MM.1S (cell line): ENCODE measurements around the gene ANXA6.

Source experiments
- DNase-seq: peaks from one replicate; pipeline ENCODE4 v3.0.0-alpha.2; 2015
- H2AFZ ChIP-seq: fragments of 300-600 bp; sonication (generic); 2 replicates; pipeline ENCODE4 v1.6.0; 2016; ENCODE audit warnings: antibody characterized with exemption, low read length
- H3F3A ChIP-seq: fragments of 300-600 bp; sonication (generic); 2 replicates; pipeline ENCODE4 v1.6.1; 2016; ENCODE audit warnings: mild to moderate bottlenecking, antibody characterized with exemption, low read length, moderate library complexity, mixed read lengths; ENCODE audit not compliant: insufficient read depth
- H3K27ac ChIP-seq: fragments of 300-600 bp; sonication (generic); 2 replicates; pipeline ENCODE4 v1.5.1; 2016; ENCODE audit warnings: mild to moderate bottlenecking, low read length
- H3K27me3 ChIP-seq: fragments of 300-600 bp; sonication (generic); replicated peaks from 2 replicates; pipeline ENCODE4 v1.6.0; 2016; ENCODE audit warnings: low read length; ENCODE audit not compliant: insufficient read depth
- H3K36me3 ChIP-seq: fragments of 300-600 bp; sonication (generic); replicated peaks from 2 replicates; pipeline ENCODE4 v1.6.1; 2016; ENCODE audit warnings: mild to moderate bottlenecking, low read length, mixed read lengths; ENCODE audit not compliant: insufficient read depth
- H3K4me1 ChIP-seq: fragments of 300-600 bp; sonication (generic); 2 replicates; pipeline ENCODE4 v1.6.1; 2016; ENCODE audit warnings: low read length, mixed read lengths
- H3K4me2 ChIP-seq: fragments of 300-600 bp; sonication (generic); 2 replicates; pipeline ENCODE4 v1.6.0; 2016; ENCODE audit warnings: low read depth, low read length
- H3K4me3 ChIP-seq: fragments of 300-600 bp; sonication (generic); 2 replicates; pipeline ENCODE4 v1.5.1; 2016; ENCODE audit warnings: low read length, mixed read lengths
- H3K79me2 ChIP-seq: fragments of 300-600 bp; sonication (generic); 2 replicates; pipeline ENCODE4 v1.6.1; 2016; ENCODE audit warnings: mixed run types, low read length, mixed read lengths
- H3K9ac ChIP-seq: fragments of 300-600 bp; sonication (generic); 2 replicates; pipeline ENCODE4 v1.6.1; 2016; ENCODE audit warnings: low read length, mixed read lengths
- H3K9me2 ChIP-seq: fragments of 300-600 bp; sonication (generic); replicated peaks from 2 replicates; pipeline ENCODE4 v1.6.1; 2016; ENCODE audit warnings: mild to moderate bottlenecking, low read length, mixed read lengths; ENCODE audit not compliant: insufficient read depth
- H3K9me3 ChIP-seq: fragments of 300-600 bp; sonication (generic); replicated peaks from 2 replicates; pipeline ENCODE4 v1.6.1; 2016; ENCODE audit warnings: mild to moderate bottlenecking, low read length, mixed read lengths; ENCODE audit not compliant: insufficient read depth
- H4K20me1 ChIP-seq: fragments of 300-600 bp; sonication (generic); 2 replicates; pipeline ENCODE4 v1.6.1; 2016; ENCODE audit warnings: mild to moderate bottlenecking, low read length, moderate library complexity, mixed read lengths; ENCODE audit not compliant: insufficient read depth
- EZH2 ChIP-seq: fragments of 300-600 bp; sonication (generic); optimal IDR thresholded peaks from 2 replicates; pipeline ENCODE3; 2017; ENCODE audit warnings: low read depth, mild to moderate bottlenecking, antibody characterized with exemption, low read length, mixed read lengths
- EZH2phosphoT487 ChIP-seq: fragments of 300-600 bp; sonication (generic); IDR thresholded peaks from 2 replicates; pipeline ENCODE4 v1.6.1; 2018; ENCODE audit warnings: antibody characterized with exemption, low read length
- TF ChIP-seq, protein P1 (sequence below): fragments of 300-600 bp; sonication (generic); IDR thresholded peaks from 2 replicates; pipeline ENCODE4 v1.5.1; 2016; ENCODE audit warnings: antibody characterized with exemption, low read length, mixed read lengths

ANXA6 gene

DNA sequence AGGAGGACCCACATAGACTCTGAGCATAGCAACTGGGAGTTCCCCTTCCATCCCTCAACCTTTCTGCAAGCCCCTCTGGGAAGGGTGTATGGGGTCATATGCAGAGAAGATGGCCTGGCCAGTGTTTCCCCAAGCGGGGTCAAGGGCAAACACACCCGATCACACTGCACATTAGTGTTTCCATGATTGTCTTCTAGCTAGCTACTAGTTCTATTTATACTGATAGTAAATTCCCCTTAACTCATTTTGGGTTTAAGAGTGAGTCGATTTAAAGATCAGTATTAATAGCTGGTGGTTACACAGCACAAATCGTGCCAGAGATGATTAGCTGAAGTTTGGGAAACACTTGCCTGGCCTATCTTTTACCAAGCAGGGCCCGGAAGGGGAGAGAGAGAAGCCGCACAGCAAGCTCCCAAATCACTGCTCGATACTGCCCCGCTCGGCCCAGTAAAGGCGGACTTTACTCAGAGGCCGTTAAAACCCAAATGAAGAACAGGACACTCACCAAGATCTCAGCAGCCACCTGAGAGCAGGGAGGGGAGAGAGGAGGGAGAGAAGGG is 47.4 kb downstream of the ANXA6 start:
- Histone ChIP-seq H4K20me1 (0 out of 2 replicates have a peak, but pooled peaks cover 3% of the 10 kb centered on the region), H3K4me3 (no peak overlapping the region), H3K9me2 (no peaks in the 10 kb centered on the region), H3K4me1 (no peaks in the 10 kb centered on the region), H3K9ac (no peak overlapping the region), H3K9me3 (no peaks in the 10 kb centered on the region), H3F3A (no peaks in the 10 kb centered on the region), H3K4me2 (no peak overlapping the region), H3K27ac (no peak overlapping the region), H3K36me3 (peaks cover 41% of the 10 kb centered on the region), H3K79me2 (peaks cover 44% of the 10 kb centered on the region), H2AFZ (no peak overlapping the region), H3K27me3 (no peaks in the 10 kb centered on the region)
- no peak for DNase-seq
- TF ChIP-seq EZH2phosphoT487 (no peak), EZH2 (no peak)
- TF ChIP-seq, protein P1, sequence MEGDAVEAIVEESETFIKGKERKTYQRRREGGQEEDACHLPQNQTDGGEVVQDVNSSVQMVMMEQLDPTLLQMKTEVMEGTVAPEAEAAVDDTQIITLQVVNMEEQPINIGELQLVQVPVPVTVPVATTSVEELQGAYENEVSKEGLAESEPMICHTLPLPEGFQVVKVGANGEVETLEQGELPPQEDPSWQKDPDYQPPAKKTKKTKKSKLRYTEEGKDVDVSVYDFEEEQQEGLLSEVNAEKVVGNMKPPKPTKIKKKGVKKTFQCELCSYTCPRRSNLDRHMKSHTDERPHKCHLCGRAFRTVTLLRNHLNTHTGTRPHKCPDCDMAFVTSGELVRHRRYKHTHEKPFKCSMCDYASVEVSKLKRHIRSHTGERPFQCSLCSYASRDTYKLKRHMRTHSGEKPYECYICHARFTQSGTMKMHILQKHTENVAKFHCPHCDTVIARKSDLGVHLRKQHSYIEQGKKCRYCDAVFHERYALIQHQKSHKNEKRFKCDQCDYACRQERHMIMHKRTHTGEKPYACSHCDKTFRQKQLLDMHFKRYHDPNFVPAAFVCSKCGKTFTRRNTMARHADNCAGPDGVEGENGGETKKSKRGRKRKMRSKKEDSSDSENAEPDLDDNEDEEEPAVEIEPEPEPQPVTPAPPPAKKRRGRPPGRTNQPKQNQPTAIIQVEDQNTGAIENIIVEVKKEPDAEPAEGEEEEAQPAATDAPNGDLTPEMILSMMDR: no peak

DNA sequence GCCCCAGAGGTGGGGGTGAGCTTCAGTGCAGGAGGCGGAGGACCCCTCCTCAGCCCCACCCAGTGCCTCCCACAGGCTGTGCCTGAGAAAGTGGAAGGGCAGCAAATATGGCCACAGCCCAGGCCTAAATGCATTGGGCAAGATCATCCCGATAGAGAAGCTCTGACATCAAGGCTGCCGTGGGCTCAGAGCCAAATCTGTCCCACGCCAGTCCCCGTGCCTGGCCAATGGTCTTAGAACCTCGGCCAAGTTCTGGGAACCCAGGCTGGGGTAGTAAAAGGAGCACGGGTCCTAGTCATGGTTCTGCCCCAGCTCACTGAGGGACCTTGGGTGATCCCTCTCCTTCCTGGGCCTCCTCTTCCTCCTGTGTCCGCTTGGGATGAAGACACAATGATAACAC is 49.0 kb downstream of the ANXA6 start:
- no peak overlapping the region for H2AFZ ChIP-seq
- H3K79me2 ChIP-seq: peaks cover 31% of the 10 kb centered on the region
- H3K9me3 ChIP-seq: no peaks in the 10 kb centered on the region
- H3F3A ChIP-seq: no peaks in the 10 kb centered on the region
- no peak for DNase-seq
- H3K4me2 ChIP-seq: no peak overlapping the region
- peaks cover 39% of the 10 kb centered on the region for H3K36me3 ChIP-seq
- H3K27ac ChIP-seq: no peak overlapping the region
- H3K9me2 ChIP-seq: no peaks in the 10 kb centered on the region
- 0 out of 2 replicates have a peak, but pooled peaks cover 3% of the 10 kb centered on the region for H4K20me1 ChIP-seq
- no peaks in the 10 kb centered on the region for H3K4me1 ChIP-seq
- H3K27me3 ChIP-seq: no peaks in the 10 kb centered on the region
- TF ChIP-seq EZH2 (no peak), EZH2phosphoT487 (no peak)
- TF ChIP-seq, protein P1: no peak
- H3K4me3 ChIP-seq: no peak overlapping the region
- no peak overlapping the region for H3K9ac ChIP-seq

GRCh38 chr5:151107738-151108520 is 49.6 kb downstream of the ANXA6 start:
- peaks cover 37% of the 10 kb centered on the region for H3K36me3 ChIP-seq
- no peak overlapping the region for H3K27ac ChIP-seq
- DNase-seq: no peak

More at GRCh38 chr5:151107738-151108520, 49.6 kb downstream of the ANXA6 start:
- H2AFZ ChIP-seq: no peak overlapping the region
- H3K79me2 ChIP-seq: peaks cover 28% of the 10 kb centered on the region
- H3K4me3 ChIP-seq: no peak overlapping the region
- no peaks in the 10 kb centered on the region for H3K4me1 ChIP-seq
- 0 out of 2 replicates have a peak, but pooled peaks cover 3% of the 10 kb centered on the region for H3F3A ChIP-seq
- H3K9me3 ChIP-seq: no peaks in the 10 kb centered on the region
- H3K9me2 ChIP-seq: no peaks in the 10 kb centered on the region
- H3K27me3 ChIP-seq: no peaks in the 10 kb centered on the region
- 0 out of 2 replicates have a peak, but pooled peaks cover 3% of the 10 kb centered on the region for H4K20me1 ChIP-seq
- H3K4me2 ChIP-seq: no peak overlapping the region
- no peak overlapping the region for H3K9ac ChIP-seq
- no peak for TF ChIP-seq EZH2
- no peak for TF ChIP-seq EZH2phosphoT487
- TF ChIP-seq, protein P1: no peak
